Gastrocnemius medialis (tissue), 4 donors: Measurements from ENCODE around the gene GTF3C1.

Experiments used
- POLR2A ChIP-seq, 2 donors: fragments of 450-650 bp; IDR thresholded peaks; one replicate each; pipeline ENCODE4 v1.6.1; 2017; ENCODE audit warnings: antibody characterized with exemption in 2 of 2, mild to moderate bottlenecking in 2 of 2, moderate library complexity in 2 of 2
- TF ChIP-seq, protein P1 (sequence below), 5 experiments: fragments of 450-650 bp in 3 of 5; fragments of 200-600 bp in 2 of 5; sonication (generic) in 2 of 5; IDR thresholded peaks in 4 of 5; conservative IDR thresholded peaks in 1 of 5; 1 replicate in 4 of 5; 2 replicates in 1 of 5; pipeline ENCODE4 v1.5.1; 2016 to 2019; ENCODE audit warnings: antibody characterized with exemption in 5 of 5, mild to moderate bottlenecking in 3 of 5, moderate library complexity in 3 of 5

- TF ChIP-seq, protein P1, sequence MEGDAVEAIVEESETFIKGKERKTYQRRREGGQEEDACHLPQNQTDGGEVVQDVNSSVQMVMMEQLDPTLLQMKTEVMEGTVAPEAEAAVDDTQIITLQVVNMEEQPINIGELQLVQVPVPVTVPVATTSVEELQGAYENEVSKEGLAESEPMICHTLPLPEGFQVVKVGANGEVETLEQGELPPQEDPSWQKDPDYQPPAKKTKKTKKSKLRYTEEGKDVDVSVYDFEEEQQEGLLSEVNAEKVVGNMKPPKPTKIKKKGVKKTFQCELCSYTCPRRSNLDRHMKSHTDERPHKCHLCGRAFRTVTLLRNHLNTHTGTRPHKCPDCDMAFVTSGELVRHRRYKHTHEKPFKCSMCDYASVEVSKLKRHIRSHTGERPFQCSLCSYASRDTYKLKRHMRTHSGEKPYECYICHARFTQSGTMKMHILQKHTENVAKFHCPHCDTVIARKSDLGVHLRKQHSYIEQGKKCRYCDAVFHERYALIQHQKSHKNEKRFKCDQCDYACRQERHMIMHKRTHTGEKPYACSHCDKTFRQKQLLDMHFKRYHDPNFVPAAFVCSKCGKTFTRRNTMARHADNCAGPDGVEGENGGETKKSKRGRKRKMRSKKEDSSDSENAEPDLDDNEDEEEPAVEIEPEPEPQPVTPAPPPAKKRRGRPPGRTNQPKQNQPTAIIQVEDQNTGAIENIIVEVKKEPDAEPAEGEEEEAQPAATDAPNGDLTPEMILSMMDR (IDR thresholded peaks at IDR 0.05 in 4 of 5, conservative IDR thresholded peaks at IDR 0.05 in 1 of 5) = no peak
- TF ChIP-seq POLR2A (IDR thresholded peaks at IDR 0.05) = no peak
Observed at GRCh38 chr16:27489906-27490305, 59.8 kb downstream of the GTF3C1 start.
